ENCODE measurements around the gene LTB. TPM values are rescaled to one million over a fixed set of nuclear protein-coding genes. Genes with fewer than 3 reads are reported as not detected.

The LTB gene
- total RNA-seq, 1 donor from 2014 or later: 5.4 TPM

DNA sequence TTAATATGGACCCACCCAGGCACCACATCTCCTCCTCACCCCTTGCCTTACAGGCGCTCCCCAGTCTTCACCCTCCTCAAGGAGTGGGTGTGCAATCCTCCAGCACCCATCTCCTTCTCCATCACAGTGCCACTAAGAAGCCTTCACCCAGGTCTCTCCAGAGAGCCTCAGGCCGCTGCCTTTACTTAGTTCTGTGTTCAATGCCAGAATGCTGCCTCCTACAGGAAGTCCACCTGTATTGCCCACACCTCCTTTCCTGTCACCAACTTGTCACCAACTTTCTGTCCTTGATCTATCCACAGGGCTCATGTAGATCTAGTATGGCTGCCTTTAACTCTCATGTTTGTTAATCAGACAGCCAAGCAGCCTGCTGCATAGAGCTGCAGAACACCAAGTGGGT, 3.3 kb upstream of the LTB start:
- no peak overlapping the region for H3K27ac ChIP-seq
- intact Hi-C loops (cut with DNase I): no loop called here

DNA sequence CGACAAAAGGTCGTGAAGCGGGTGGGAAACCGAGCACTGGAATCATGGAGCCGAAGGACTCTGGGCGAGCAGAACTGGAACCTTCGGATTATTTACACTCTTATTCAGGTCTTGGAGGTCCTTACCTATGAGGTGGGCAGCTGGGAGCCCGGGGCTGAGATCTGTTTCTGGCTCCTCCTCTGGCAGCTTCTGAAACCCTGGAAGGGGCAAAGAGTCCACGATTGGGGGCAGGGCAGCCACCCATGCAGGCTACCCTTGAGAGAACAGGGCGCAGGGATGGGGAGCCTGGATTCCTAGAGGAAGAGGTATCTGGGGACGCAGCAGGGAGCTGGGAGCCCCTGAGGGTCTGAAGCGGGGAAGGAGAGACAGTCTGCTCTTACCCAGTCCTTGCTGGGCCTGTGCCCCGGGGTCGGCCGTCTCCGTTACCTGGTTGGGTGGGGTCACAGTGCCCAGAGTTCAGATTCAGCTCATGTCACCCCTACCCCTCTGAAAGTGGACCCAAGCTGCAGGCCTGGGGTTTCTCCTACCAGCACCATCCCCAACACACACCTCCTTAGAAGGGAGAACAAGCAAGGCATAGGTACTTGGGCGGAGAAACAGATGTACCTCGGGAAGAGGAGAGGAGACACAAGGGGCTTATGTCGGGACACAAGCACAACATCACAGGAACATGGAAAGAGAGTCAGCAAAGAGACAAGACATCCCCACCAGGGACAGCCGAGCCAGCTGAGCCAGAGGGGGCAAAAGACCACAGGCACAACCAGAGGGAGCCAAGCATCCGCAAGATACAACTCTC, 592 bp downstream of the LTB start:
- no peak for DNase-seq (ENCODE audit: extremely low spot score in 2 of 2)
- Histone ChIP-seq H3K9me3 (no peaks in the 10 kb centered on the region), H3K36me3 (no peaks in the 10 kb centered on the region), H3K4me1 (peaks cover 25% of the 10 kb centered on the region), H3K27me3 (no peaks in the 10 kb centered on the region), H3K27ac (peak overlapping the region; percentile 92), H3K4me3 (peak overlapping the region; percentile 68 to 74)
- TF ChIP-seq POLR2AphosphoS5 (IDR thresholded peaks at IDR 0.05; ENCODE audit: insufficient read depth in 1 of 2, low read depth in 1 of 2): no peak
- TF ChIP-seq CTCF (IDR thresholded peaks at IDR 0.05): no peak
- TF ChIP-seq POLR2A (IDR thresholded peaks at IDR 0.05): no peak
- intact Hi-C loops (cut with DNase I): no loop called here

More for the DNA sequence above, 3.3 kb upstream of the LTB start:
- H3K27me3 ChIP-seq: no peaks in the 10 kb centered on the region
- H3K36me3 ChIP-seq: no peaks in the 10 kb centered on the region
- H3K4me1 ChIP-seq: peaks cover 22% of the 10 kb centered on the region
- TF ChIP-seq POLR2A (IDR thresholded peaks at IDR 0.05) (no peak), POLR2AphosphoS5 (IDR thresholded peaks at IDR 0.05; ENCODE audit: insufficient read depth in 1 of 2, low read depth in 1 of 2) (no peak), CTCF (IDR thresholded peaks at IDR 0.05) (no peak)
- no peak overlapping the region for H3K4me3 ChIP-seq
- no peak for DNase-seq (ENCODE audit: extremely low spot score in 2 of 2)
- no peaks in the 10 kb centered on the region for H3K9me3 ChIP-seq

- Histone ChIP-seq H3K36me3 (no peaks in the 10 kb centered on the region), H3K27ac (peak overlapping the region; percentile 92), H3K9me3 (no peaks in the 10 kb centered on the region), H3K4me3 (peak overlapping the region; percentile 68 to 74), H3K4me1 (peaks cover 25% of the 10 kb centered on the region), H3K27me3 (no peaks in the 10 kb centered on the region)
- TF ChIP-seq POLR2A (IDR thresholded peaks at IDR 0.05) (peak in 1 of 2 donors; percentile 40), CTCF (IDR thresholded peaks at IDR 0.05) (peak; percentile 93 to 96 (median 94)), POLR2AphosphoS5 (IDR thresholded peaks at IDR 0.05; ENCODE audit: insufficient read depth in 1 of 2, low read depth in 1 of 2) (peak; percentile 42 to 73)
- intact Hi-C loops (cut with DNase I): no loop called here
- DNase-seq (ENCODE audit: extremely low spot score in 2 of 2): no peak
These were observed 1.3 kb downstream of the LTB start for GRCh38 chr6:31580807-31581433.

DNA sequence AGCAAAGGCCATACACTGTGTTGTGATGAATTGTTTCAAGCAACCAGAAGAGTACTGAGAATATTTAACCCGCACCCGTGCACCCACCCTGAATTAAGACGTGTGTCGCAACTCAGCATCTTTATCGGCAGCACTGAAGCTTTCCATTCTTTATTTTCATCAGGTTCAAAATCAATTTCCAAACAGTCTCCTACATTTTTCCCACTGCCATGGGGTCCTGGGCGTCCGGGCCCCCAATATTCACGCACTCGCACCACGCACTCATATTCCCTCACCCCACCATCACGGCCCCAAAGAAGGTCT, 1.8 kb downstream of the LTB start:
- Histone ChIP-seq H3K4me3 (peak overlapping the region; percentile 68 to 74), H3K4me1 (peaks cover 25% of the 10 kb centered on the region), H3K36me3 (no peaks in the 10 kb centered on the region), H3K27me3 (no peaks in the 10 kb centered on the region), H3K9me3 (no peaks in the 10 kb centered on the region), H3K27ac (peak overlapping the region; percentile 92)
- DNase-seq (ENCODE audit: extremely low spot score in 2 of 2): no peak
- intact Hi-C loops (cut with DNase I): no loop called here
- TF ChIP-seq POLR2A (IDR thresholded peaks at IDR 0.05) (no peak), POLR2AphosphoS5 (IDR thresholded peaks at IDR 0.05; ENCODE audit: insufficient read depth in 1 of 2, low read depth in 1 of 2) (no peak), CTCF (IDR thresholded peaks at IDR 0.05) (no peak)

Measured in vagina (tissue), 2 donors.